Liver (tissue), 9 donors: ENCODE measurements around the gene NTNG2. TPM values are rescaled to one million over a fixed set of nuclear protein-coding genes. Genes with fewer than 3 reads are reported as not detected.

Experiments used
- DNase-seq: peaks from one replicate; pipeline ENCODE4 v3.0.0-alpha.2; 2017; ENCODE audit warnings: low spot score
- H3K27ac ChIP-seq, 2 donors: one replicate each; pipeline ENCODE4 v1.7.0; 2013; ENCODE audit warnings: inconsistent platforms in 2 of 2, low read length in 2 of 2, control low read depth in 1 of 2, low read depth in 1 of 2, mild to moderate bottlenecking in 1 of 2
- H3K27me3 ChIP-seq, 4 donors: one replicate each; pipeline versions ENCODE4 v1.6.1 to v1.7.0; 2013; ENCODE audit warnings: low read length in 3 of 4, inconsistent platforms in 1 of 4, mild to moderate bottlenecking in 1 of 4, moderate library complexity in 1 of 4; ENCODE audit not compliant: control insufficient read depth in 4 of 4, insufficient read depth in 4 of 4
- H3K36me3 ChIP-seq, 4 donors: one replicate each; pipeline versions ENCODE4 v1.6.1 to v1.7.0; 2013; ENCODE audit warnings: low read length in 3 of 4, mild to moderate bottlenecking in 3 of 4, low read depth in 1 of 4, moderate library complexity in 1 of 4; ENCODE audit not compliant: control insufficient read depth in 4 of 4, insufficient read depth in 3 of 4
- H3K4me1 ChIP-seq, 4 donors: one replicate each; pipeline versions ENCODE4 v1.6.1 to v1.7.0; 2013; ENCODE audit warnings: low read length in 3 of 4, mild to moderate bottlenecking in 3 of 4, moderate library complexity in 1 of 4; ENCODE audit not compliant: control insufficient read depth in 4 of 4, insufficient read depth in 4 of 4
- H3K4me3 ChIP-seq, 3 donors: one replicate each; pipeline versions ENCODE4 v1.6.1 to v1.7.0; 2013; ENCODE audit warnings: low read length in 3 of 3, control low read depth in 1 of 3, low read depth in 1 of 3, mild to moderate bottlenecking in 1 of 3
- H3K9ac ChIP-seq, 2 donors: one replicate each; pipeline ENCODE4 v1.7.0; 2013; ENCODE audit warnings: low read length in 2 of 2, mild to moderate bottlenecking in 2 of 2, moderate library complexity in 2 of 2, control low read depth in 1 of 2, low read depth in 1 of 2
- H3K9me3 ChIP-seq, 4 donors: one replicate each; pipeline versions ENCODE4 v1.6.1 to v1.7.0; 2013; ENCODE audit warnings: low read length in 3 of 4; ENCODE audit not compliant: control insufficient read depth in 4 of 4
- CTCF ChIP-seq: fragments of 150-350 bp; IDR thresholded peaks from 2 replicates; pipeline ENCODE4 v1.5.1; 2017; ENCODE audit warnings: improper control_type of control experiment, low read depth, low read length; ENCODE audit not compliant: missing input control
- EGR1 ChIP-seq, 2 donors: IDR thresholded peaks; 2 replicates each; pipeline ENCODE4 v1.6.1; 2016 to 2018; ENCODE audit warnings: antibody characterized with exemption in 2 of 2, low read depth in 2 of 2
- FOXA1 ChIP-seq: IDR thresholded peaks from 2 replicates; pipeline ENCODE4 v1.6.1; 2016; ENCODE audit warnings: antibody characterized with exemption
- FOXA2 ChIP-seq: IDR thresholded peaks from 2 replicates; pipeline ENCODE4 v1.6.1; 2016; ENCODE audit warnings: antibody characterized with exemption
- GABPA ChIP-seq, 2 donors: IDR thresholded peaks in 1 of 2; conservative IDR thresholded peaks in 1 of 2; 2 replicates each; pipeline ENCODE4 v1.6.1; 2016; ENCODE audit warnings: antibody characterized with exemption in 2 of 2, mild to moderate bottlenecking in 1 of 2, moderate library complexity in 1 of 2
- HNF4A ChIP-seq, 2 donors: conservative IDR thresholded peaks; 2 replicates each; pipeline ENCODE4 v1.6.1; 2016; ENCODE audit warnings: antibody characterized with exemption in 2 of 2, mild to moderate bottlenecking in 2 of 2
- HNF4G ChIP-seq: IDR thresholded peaks from 2 replicates; pipeline ENCODE4 v1.6.1; 2016; ENCODE audit warnings: antibody characterized with exemption
- JUND ChIP-seq, 2 donors: IDR thresholded peaks; 2 replicates each; pipeline ENCODE4 v1.6.1; 2016; ENCODE audit warnings: antibody characterized with exemption in 2 of 2
- NR2F2 ChIP-seq: IDR thresholded peaks from 2 replicates; pipeline ENCODE4 v1.6.1; 2016; ENCODE audit warnings: antibody characterized with exemption
- RAD21 ChIP-seq, 2 donors: IDR thresholded peaks; 2 replicates each; pipeline ENCODE4 v1.6.1; 2016; ENCODE audit warnings: antibody characterized with exemption in 2 of 2, mild to moderate bottlenecking in 2 of 2
- REST ChIP-seq: IDR thresholded peaks from 2 replicates; pipeline ENCODE4 v1.6.1; 2016; ENCODE audit warnings: antibody characterized with exemption, mild to moderate bottlenecking
- RXRA ChIP-seq, 2 donors: IDR thresholded peaks; 2 replicates each; pipeline ENCODE4 v1.6.1; 2017 to 2018; ENCODE audit warnings: antibody characterized with exemption in 2 of 2, mild to moderate bottlenecking in 1 of 2
- SP1 ChIP-seq: IDR thresholded peaks from 2 replicates; pipeline ENCODE4 v1.6.1; 2018; ENCODE audit warnings: antibody characterized with exemption, mild to moderate bottlenecking
- TAF1 ChIP-seq: conservative IDR thresholded peaks from 2 replicates; pipeline ENCODE4 v1.6.1; 2016; ENCODE audit warnings: antibody characterized with exemption, mild to moderate bottlenecking
- YY1 ChIP-seq: IDR thresholded peaks from 2 replicates; pipeline ENCODE4 v1.6.1; 2016; ENCODE audit warnings: antibody characterized with exemption, mild to moderate bottlenecking
- ZBTB33 ChIP-seq: IDR thresholded peaks from 2 replicates; pipeline ENCODE4 v1.6.1; 2016; ENCODE audit warnings: antibody characterized with exemption
- WGBS: extraction: QIAGEN DNeasy Blood & Tissue Kit; methylation state at CpG from one replicate; pipeline ENCODE4 v1.1.7; 2013; 5-methylcytosine and 5-hydroxymethylcytosine counted together
- polyA plus RNA-seq, 2 donors: library from polyadenylated mRNA; stranded (reverse) in 1 of 2; unstranded in 1 of 2; fragments of 200-250 nt in 1 of 2; fragments of >200 nt in 1 of 2; fragmentation: Nextera tagmentation in 1 of 2; extraction: Ambion mirVana in 1 of 2; gene quantifications; one replicate each; pipeline versions ENCODE4 v1.2.1 to v1.2.3, GENCODE V29; 2013 to 2015
- total RNA-seq, 2 donors: library from RNA; depleted of rRNA; stranded (reverse); fragments of >200 nt; gene quantifications; one replicate each; pipeline ENCODE4 v1.2.3, GENCODE V29; 2014
- TF ChIP-seq, protein P1 (sequence below): IDR thresholded peaks from 2 replicates; pipeline ENCODE4 v1.6.1; 2016; ENCODE audit warnings: antibody characterized with exemption
- TF ChIP-seq, protein P2 (sequence below): IDR thresholded peaks from 2 replicates; pipeline ENCODE4 v1.6.1; 2016; ENCODE audit warnings: antibody characterized with exemption
- donor health status: healthy.
- donor health status: healthy.
- donor health status: healthy.
- donor health status: healthy.
- donor health status: healthy.

NTNG2 gene
- total and polyA plus RNA-seq, 4 donors, result 0.12 to 0.42 (median 0.28) TPM; not detected in 1

GRCh38 chr9:132146039-132146438 is 15.8 kb upstream of the NTNG2 start (continued):
- TF ChIP-seq REST (no peak), GABPA (IDR thresholded peaks at IDR 0.05 in 1 of 2, conservative IDR thresholded peaks at IDR 0.05 in 1 of 2) (no peak), RAD21 (IDR thresholded peaks at IDR 0.05) (no peak), FOXA1 (no peak), YY1 (no peak)

DNA sequence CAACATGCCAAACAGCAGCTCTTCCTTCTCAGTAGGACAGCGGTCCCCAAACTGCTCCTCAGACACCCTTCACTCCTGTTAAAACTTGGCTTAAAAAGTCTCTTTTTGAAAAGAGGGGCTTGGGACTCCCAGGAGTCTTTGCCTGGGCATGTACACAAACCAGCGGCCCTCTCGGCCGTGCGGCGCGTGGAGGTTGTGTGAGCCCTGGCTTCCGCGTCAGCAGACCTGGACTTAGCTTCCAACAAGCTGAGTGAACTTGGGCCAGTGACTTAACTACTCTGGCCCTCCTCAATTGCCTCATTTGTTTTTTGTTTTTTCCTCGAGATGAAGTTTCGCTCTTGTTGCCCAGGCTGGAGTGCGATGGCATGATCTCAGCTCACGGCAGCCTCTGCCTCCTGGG is 15.3 kb upstream of the NTNG2 start:
- Histone ChIP-seq H3K27me3 (peaks cover 0 to 15% (median 5%) of the 10 kb centered on the region in 4 donors), H3K4me3 (no peak overlapping the region), H3K9me3 (peaks cover 0 to 2% (median 0%) of the 10 kb centered on the region in 4 donors), H3K4me1 (peaks cover 0 to under 1% (median 0%) of the 10 kb centered on the region in 4 donors), H3K9ac (no peak overlapping the region), H3K36me3 (no peaks in the 10 kb centered on the region), H3K27ac (no peak overlapping the region)
- DNase-seq, result no peak
- no peak for TF ChIP-seq FOXA2
- no peak for TF ChIP-seq HNF4G
- TF ChIP-seq JUND (IDR thresholded peaks at IDR 0.05), result no peak
- no peak for TF ChIP-seq REST
- TF ChIP-seq, protein P1, sequence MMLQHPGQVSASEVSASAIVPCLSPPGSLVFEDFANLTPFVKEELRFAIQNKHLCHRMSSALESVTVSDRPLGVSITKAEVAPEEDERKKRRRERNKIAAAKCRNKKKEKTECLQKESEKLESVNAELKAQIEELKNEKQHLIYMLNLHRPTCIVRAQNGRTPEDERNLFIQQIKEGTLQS, result no peak
- no peak for TF ChIP-seq TAF1
- TF ChIP-seq FOXA1, result no peak
- TF ChIP-seq GABPA (IDR thresholded peaks at IDR 0.05 in 1 of 2, conservative IDR thresholded peaks at IDR 0.05 in 1 of 2), result no peak
- no peak for TF ChIP-seq HNF4A (conservative IDR thresholded peaks at IDR 0.05)
- no peak for TF ChIP-seq CTCF
- no peak for TF ChIP-seq RXRA (IDR thresholded peaks at IDR 0.05)
- no peak for TF ChIP-seq NR2F2
- TF ChIP-seq RAD21 (IDR thresholded peaks at IDR 0.05), result no peak
- no peak for TF ChIP-seq SP1
- TF ChIP-seq, protein P2, sequence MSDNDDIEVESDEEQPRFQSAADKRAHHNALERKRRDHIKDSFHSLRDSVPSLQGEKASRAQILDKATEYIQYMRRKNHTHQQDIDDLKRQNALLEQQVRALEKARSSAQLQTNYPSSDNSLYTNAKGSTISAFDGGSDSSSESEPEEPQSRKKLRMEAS, result no peak
- TF ChIP-seq EGR1 (IDR thresholded peaks at IDR 0.05; ENCODE audit: low read depth in 2 of 2), result no peak
- no peak for TF ChIP-seq YY1
- no peak for TF ChIP-seq ZBTB33
- WGBS, result 87% methylated on average over 13 of the region's 13 CpGs
